Right renal pelvis (tissue), 4 donors: ENCODE measurements around the gene GFY. TPM values are rescaled to one million over a fixed set of nuclear protein-coding genes. Genes with fewer than 3 reads are reported as not detected.
"Not testable (repeated sequence)": the region's sequence is repeated elsewhere in the genome, so short reads cannot be mapped to it uniquely, and the experiment has no call there.

Experiments
- DNase-seq, 4 donors: peaks; one replicate each; pipeline ENCODE4 v3.0.0-alpha.2; 2013; ENCODE audit warnings: low read depth in 4 of 4, low spot score in 3 of 4, missing footprints in 1 of 4
- polyA plus RNA-seq, 4 donors: library from polyadenylated mRNA; unstranded; fragments of 120-200 nt; gene quantifications; one replicate each; pipeline ENCODE4 v1.2.1, GENCODE V29; 2013; ENCODE audit not compliant: insufficient read length in 4 of 4

GFY gene
- polyA plus RNA-seq, 4 donors: 0.04 TPM; not detected in 3

DNA sequence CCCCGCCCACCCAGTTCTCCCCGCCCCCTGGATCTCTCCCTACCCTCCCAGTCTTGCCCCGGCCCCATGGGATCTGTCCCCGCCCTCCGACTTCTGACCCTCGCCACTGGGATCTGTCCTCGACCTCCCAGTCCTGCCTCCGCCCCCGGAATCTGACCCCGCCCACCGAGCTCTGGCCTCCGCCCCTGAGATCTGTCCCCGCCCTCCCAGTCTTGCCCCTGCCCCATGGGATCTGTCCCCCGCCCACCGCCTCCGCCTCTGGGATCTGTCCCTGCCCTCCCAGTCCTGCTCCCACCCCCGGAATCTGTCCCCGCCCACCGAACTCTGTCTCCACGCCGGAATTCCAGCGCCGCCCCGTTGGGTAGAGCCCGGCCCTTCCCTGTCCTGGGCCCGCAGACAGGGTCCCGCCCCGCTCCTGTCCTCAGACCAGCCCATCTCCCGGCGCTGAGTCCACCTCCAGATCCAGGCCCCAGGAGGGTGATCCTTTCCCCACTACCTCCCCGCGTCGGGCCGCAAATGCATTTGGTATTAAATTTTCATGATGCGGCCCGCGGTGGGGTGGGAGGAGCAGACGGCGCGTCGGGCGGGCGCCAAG is 17.7 kb downstream of the GFY start:
- peak in 3 of 4 donors; percentile 65 to 75 (median 67) for DNase-seq

DNA sequence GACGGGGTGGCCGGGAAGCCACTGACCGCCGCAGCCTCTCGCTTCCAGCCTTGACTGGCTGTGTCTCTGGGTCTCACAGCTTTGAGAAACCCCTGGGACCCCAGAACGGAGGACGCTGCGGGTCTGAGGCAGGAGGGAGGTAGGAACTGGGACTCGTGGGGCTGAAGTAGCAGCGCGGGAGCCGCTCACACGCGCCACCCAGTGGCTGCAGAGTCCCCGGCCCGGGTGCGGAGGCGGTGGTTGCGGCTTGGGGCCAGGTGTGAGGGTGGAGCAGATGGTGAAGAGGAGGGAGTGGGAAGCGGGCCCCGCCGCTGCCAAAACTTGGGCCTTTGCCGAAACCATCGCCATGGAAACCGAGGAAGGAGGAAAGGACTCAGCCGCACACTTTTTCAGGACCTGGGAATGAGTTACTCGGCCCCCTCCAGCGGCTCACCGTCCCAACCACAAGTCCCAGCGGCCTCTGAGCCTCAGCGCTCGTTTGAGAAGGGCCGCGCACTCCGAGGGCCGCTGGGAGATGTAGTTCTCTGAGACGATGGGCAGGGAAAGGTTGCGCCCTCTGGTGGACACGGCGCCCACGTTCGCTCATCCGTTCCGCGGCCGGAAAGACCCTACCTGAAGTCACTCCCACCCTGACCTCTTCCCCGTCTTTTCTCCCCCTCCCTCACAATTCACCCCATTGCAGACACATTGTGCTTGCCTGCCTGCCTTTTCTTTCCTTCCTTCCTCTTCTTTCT is 18.3 kb downstream of the GFY start:
- peak; percentile 92 to 97 (median 92) for DNase-seq

DNA sequence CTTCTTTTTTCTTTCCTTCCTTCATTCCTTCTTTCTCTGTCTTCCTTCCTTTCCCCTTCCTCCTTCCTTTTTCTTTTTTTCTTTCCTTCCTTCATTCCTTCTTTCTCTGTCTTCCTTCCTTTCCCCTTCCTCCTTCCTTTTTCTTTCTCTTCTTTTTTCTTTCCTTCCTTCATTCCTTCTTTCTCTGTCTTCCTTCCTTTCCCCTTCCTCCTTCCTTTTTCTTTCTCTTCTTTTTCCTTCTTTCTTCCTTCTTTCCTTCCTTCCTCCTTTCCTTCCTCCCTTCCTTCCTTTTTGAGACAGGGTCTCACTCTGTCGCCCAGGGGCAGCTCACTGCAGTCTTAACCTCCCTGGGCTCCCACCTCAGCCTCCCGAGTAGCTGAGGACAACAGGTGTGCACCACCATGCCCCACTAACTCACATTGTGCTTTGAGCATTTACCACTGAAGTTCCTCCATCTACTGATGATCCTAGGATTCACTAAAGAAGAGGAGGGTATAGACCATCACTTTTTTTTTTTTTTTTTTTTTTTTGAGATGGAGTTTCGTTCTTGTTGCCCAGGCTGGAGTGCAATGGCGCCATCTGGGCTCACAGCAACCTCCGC is 19.0 kb downstream of the GFY start:
- not testable (repeated sequence) for DNase-seq

DNA sequence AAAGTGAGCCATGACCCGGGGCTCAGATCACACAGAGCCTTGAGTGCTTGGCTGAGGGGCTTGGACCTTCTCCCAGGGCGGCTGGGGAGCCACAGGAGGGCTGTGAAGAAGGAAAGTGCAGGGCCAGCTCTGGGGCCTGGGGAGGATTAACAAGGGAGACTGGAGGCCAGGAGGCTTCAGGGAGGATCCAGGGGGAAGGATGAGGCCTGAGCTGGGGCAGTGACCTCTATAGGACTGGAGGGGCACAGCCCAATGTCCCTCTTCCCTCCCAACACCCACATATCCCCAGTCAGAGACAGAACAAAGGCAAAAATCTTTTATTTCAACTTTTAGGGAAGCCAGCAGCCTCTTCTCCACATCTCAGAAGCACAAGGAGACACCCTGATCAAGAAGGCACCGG is 20.8 kb downstream of the GFY start:
- DNase-seq: no peak

DNA sequence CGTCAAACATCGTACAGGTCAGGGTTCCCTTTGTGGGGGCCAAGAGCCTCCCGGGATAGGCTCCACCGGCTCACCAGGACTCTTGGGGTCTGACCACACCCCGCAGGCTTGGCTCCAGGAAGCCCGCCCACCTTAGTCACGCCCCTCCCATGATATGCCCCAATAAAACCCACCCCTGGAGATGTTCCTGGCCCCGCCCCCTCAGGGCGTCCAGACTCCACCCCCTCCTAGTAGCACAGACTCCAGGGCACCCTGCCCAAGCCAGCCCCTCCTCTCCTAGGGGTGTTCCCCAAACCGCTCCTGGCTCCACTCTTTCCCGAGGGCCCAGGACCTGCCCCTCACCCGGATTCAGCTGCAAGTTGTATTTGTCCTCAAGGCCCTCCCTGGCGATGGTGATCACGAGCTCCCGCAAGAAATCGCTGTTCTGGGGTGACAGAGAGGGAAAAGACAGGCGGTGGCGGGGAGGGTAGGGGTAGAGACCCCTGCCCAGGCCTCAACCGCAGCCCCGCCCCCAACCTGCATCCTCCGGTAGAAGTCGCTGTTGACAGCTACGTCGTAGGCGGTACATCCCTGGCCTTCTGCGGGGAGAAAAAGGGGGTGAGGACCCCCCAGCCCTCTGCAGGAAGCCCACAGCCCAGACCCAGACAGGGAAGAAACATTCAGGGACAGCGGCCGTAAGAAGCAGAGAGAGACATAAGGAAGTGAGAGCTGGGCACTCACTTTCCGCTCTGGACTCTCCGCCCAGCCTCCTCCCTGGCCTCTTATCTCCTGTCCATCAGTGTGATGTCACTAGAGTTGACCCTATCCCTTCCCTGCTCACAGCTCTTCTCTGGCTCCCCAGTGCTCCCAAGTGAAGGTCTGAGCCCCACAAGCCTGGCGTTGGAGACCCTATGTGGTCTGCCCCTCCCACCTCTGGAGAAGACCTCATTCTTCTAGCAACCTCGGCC is 22.6 kb downstream of the GFY start:
- DNase-seq: no peak

DNA sequence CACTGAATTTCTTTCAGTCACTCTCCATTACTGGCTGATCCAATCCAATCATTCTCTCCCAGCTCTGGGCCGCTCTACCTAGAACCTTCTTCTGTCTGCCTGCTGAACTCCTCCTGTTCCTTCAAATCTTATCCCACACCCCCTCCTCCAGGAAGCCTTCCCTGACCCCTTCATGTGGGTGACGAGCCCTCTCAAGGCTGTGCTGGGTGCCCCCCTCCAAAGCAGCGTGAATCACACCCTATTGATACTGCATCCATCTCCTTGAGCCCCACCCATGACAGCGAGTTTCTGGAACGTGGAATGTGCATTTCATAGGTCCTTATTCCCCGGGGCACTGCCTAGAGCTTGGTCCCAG is 23.2 kb downstream of the GFY start:
- no peak for DNase-seq

DNA sequence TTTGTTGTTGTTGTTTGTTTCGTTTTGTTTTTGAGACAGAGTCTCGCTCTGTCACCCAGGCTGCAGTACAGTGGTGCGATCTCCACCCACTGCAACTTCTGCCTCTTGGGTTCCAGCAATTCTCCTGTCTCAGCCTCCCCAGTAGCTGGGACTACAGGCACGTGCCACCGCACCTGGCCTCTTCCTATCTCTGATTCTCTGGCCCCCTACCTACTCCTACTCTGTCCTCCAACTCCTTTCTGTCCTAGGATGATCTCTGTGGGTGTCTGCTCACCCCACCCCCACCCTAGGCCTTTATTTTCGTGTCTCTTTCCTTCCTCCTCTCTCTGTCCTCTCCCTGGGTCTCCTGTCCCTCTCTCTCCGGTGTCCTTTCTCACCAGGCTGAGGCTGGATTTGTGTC is 25.2 kb downstream of the GFY start:
- DNase-seq: no peak

DNA sequence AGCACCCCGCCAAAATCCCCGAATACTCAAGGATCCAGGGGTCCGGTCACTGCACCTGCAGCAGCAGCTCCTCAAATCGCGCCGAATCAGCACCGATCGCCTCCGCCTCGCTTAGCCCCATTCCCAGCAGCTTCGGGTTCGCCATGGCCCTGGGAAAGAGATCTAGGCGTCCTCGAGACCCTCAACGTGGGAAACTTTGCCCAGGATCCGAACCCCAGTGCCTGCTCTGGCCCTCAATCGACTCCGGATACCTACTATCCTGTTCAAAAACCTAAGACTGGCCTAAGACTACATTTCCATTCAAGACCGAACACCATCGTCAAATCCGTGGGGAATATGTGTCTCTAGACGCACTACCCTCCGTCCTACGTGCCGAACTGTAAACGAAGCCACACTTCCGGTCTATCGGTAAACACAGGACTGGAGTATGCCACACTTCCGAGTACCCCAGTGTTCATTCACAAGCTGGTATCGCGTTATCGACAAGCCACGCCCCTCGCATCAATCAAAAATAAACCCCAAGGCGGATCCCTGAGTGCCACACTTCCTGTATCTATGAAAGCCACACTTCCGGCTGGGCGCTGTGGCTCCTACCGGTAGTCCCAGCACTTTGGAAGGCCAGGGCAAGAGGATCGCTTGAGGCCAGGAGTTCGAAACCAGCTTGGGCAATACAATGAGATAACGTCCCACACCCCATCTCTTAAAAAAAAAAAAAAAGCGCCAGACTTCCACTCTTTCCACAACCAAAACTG is 26.4 kb downstream of the GFY start, which contains the start of gene PIH1D1:
TSS of gene PIH1D1 (minus strand) at position 385 of the 752 bp plus-strand sequence. CDS start at position 145, 240 bp downstream.
- peak; percentile 95 to 100 (median 98) for DNase-seq

DNA sequence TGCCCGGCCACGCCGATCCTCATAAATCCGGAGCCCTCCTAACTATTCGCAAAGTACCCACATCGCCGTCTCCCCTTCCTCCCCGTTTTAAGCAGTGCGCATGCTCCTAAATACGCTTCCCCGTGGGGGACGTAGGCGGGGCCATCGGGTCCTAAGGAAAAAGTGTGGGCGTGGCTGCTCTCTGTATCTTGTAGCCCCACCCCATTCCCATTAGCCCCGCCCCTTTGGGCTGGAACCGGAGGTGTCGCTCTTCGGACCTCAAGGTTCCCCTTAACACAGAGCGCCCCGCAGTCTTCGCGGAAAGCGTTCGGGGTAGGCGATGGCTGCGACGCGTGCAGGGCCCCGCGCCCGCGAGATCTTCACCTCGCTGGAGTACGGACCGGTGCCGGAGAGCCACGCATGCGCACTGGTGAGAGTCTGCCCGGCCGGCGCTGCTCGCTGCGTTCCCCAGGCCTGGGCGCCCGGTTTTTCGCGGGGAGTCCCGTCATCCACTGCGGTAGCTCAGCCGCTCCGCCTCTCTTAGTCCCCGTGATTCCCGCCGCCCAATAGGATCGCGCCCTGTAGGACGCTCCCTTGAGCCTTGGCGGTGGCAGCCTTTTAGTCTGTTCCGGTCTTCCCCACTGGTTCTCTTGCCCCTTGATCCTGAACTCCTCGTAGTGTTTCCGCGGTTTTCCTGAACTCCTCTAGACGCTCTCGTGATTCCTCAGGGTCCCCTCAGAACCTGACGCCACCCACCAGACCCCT is 28.0 kb downstream of the GFY start, which contains the start of gene ALDH16A1:
TSS of gene ALDH16A1 (plus strand) at position 213 of the 744 bp plus-strand sequence. CDS start at position 320, 107 bp downstream.
- peak; percentile 95 to 97 (median 96) for DNase-seq

DNA sequence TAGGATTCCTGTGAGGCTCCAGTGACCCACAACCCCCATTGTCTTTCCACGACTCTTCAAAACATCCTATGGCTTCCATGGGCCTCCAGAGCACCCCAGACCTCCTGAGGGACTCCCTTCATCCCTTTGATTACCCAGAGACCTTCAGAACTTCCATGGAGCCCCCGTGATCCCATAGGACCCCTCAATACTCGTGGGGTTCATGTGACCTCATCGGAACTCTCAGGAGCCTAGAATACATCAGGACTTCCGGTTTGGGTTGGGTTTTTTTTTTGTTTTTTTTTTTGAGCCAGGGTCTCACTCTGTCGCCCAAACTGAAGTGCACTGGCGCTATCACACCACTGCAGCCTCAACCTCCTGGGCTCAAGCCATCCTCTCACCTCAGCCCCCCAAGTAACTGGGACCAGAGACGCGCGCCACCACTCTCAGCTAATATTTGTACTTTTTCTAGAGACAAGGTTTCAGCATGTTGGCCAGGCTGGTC is 28.6 kb downstream of the GFY start:
- DNase-seq: no peak

DNA sequence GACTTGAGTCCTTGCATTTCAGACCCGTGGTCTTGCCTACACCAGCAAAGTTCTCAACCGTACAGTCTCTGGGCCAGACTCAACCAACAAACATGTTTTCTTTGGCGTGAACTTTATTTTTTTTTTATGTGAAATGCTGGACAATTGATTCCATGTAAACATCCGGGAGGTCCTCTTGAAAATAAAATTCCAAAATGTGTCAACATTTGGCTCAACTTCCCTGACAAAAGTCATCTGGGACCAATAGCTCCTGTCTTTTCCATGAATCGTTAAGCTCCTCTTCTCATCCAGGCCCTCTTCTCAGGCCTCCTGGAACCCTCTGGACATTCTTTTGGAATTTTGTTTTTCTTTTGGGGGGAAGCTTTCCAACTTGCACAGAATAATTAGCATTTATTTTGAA is 30.6 kb downstream of the GFY start:
- no peak for DNase-seq

DNA sequence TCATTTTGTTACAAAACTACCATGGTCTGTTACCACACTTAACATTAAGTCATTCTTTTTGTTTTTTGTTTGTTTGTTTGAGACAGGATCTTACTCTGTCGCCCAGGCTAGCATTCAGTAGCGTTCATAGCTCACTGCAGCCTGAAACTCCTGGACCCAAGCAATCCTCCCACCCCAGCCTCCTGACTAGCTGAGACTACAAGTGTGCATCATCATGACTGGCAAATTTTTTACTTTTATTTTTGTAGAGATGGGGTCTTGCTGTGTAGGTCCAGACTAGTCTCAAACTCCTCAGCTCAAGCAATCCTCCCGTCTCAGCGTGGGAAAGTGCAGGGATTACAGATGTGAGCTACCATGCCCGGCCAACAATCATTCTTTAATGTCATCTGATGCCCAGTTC is 31.1 kb downstream of the GFY start:
- DNase-seq: no peak

DNA sequence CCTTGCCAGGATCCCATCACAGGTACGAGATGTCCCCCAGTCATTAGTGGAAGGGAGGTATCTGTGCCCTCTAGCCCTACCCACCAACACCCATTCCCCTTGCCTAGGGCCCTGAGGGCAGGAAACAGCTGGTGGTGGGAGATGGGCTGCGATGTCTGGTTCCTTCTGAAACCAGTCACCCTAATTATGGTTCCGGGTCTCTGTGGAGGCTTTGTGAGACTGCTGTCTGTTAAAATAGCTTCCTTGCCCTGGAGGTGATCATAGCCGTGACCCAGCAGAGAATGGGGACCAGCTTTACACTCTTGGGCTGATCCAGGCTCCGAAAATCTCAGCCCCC is 33.3 kb downstream of the GFY start:
- DNase-seq: no peak

DNA sequence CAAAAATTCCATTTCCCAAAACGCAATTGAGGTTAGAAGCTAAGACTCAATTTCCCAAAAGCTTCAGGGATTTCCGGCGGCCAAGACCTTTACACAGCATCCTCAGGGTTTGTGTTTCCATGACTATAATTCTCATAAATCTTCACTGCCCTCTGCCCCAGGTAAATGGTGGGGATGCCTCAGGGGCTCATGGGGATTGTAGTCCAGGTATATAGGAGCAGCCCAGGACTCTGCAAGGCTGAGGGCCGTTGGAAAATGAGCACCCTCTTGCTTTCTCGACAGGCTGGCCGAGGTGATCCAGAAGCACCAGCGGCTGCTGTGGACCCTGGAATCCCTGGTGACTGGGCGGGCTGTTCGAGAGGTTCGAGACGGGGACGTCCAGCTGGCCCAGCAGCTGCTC is 34.2 kb downstream of the GFY start:
- DNase-seq: no peak

DNA sequence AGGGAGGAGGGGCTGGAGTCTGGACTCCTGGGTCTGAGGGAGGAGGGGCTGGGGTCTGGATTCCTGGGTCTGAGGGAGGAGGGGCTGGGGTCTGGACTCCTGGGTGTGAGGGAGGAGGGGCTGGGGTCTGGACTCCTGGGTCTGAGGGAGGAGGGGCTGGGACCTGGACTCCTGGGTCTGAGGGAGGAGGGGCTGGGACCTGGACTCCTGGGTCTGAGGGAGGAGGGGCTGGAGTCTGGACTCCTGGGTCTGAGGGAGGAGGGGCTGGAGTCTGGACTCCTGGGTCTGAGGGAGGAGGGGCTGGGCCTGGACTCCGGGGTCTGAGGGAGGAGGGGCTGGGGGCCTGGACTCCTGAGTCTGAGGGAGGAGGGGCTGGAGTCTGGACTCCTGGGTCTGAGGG is 35.9 kb downstream of the GFY start:
- not testable (repeated sequence) for DNase-seq

DNA sequence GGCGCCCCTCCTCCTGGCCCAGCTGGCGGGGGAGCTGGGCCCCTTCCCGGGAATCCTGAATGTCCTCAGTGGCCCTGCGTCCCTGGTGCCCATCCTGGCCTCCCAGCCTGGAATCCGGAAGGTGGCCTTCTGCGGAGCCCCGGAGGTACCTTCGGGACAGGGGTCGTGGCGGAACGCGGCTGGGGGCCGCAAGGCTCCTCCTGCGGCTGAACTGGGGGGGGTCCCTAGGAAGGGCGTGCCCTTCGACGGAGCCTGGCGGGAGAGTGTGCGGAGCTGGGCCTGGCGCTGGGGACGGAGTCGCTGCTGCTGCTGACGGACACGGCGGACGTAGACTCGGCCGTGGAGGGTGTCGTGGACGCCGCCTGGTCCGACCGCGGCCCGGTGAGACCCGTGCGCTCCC is 36.5 kb downstream of the GFY start:
- no peak for DNase-seq

DNA sequence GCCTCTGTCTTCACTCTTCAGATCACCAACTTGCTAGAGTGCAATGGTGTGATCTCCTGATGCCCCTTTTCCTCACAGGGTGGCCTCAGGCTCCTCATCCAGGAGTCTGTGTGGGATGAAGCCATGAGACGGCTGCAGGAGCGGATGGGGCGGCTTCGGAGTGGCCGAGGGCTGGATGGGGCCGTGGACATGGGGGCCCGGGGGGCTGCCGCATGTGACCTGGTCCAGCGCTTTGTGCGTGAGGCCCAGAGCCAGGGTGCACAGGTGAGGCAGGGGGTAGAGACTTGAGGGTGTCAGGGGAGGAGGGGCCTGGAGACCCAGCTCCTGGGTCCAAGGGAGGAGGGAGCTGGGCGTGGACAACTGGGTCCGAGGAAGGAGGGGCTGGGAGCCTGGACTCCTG is 37.3 kb downstream of the GFY start:
- no peak for DNase-seq

DNA sequence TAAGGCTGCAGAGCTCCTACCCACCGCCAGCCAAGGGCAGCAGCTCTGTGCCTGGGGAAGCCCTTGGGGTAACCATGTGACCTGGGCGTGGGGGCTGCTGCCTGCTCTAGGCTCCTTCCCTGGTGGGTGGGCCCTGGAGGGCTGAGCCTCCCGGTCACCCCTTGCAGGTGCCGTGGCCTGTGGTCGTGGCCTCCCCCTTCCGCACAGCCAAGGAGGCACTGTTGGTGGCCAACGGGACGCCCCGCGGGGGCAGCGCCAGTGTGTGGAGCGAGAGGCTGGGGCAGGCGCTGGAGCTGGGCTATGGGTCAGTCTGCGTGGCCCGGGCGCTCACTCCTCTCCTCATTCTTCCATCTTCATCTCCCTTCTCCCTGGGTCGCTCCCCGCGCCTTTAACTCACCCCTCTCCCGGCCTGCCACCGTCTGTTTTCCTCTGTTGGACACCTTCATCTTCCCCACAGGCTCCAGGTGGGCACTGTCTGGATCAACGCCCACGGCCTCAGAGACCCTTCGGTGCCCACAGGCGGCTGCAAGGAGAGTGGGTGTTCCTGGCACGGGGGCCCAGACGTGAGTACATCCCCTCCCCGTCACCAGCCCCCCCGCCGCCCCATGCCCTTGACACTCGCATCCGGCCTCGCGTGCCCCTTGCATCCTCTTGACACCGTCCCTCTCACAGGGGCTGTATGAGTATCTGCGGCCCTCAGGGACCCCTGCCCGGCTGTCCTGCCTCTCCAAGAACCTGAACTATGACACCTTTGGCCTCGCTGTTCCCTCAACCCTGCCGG is 39.0 kb downstream of the GFY start:
- DNase-seq: no peak

DNA sequence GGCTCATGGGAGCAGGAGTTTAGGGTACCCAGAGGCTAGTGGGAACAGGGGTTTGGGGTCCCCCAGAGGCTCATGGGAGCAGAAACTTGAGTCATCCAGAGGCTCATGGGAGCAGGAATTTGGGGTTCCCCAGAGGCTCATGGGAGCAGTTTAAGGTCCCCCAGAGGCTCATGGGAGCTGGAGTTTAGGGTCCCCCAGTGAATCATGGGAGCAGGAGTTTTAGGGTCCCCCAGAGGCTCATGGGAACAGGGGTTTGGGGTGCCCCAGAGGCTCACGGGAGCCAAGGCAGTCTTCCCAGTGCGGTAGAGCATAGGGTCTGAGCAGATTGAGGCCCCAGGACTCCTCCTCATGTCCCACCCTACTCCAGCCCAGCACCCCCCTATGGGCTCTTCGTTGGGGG is 40.2 kb downstream of the GFY start:
- DNase-seq: no peak
